SH-SY5Y (cell line): ENCODE data around the gene SAT2.

ENCODE experiments used
- GATA2 ChIP-seq: IDR thresholded peaks from 2 replicates; pipeline ENCODE4 v1.6.1; 2011; ENCODE audit warnings: mild to moderate bottlenecking, low read depth, low read length
- GATA3 ChIP-seq: IDR thresholded peaks from 2 replicates; pipeline ENCODE4 v1.6.1; 2011; ENCODE audit warnings: low read depth, mild to moderate bottlenecking, low read length, moderate library complexity

- TF ChIP-seq GATA2 (no peak), GATA3 (no peak)
Observed at GRCh38 chr17:7577327-7578199, 50.1 kb downstream of the SAT2 start.
